Breast epithelium (tissue), 3 donors: ENCODE data around the gene TTC7B.

Experiments
- POLR2A ChIP-seq: fragments of 450-650 bp; IDR thresholded peaks from one replicate; pipeline ENCODE4 v1.6.1; 2016; ENCODE audit warnings: antibody characterized with exemption, mild to moderate bottlenecking, moderate library complexity
- POLR2AphosphoS5 ChIP-seq, 3 donors: sonication (generic); formaldehyde crosslinking; IDR thresholded peaks; one replicate each; pipeline ENCODE4 v1.6.1; 2017; ENCODE audit warnings: antibody characterized with exemption in 3 of 3
- TF ChIP-seq, protein P1 (sequence below), 3 donors: fragments of 450-650 bp; IDR thresholded peaks; one replicate each; pipeline ENCODE4 v1.5.1; 2016 to 2017; ENCODE audit warnings: antibody characterized with exemption in 3 of 3, mild to moderate bottlenecking in 3 of 3, moderate library complexity in 3 of 3

DNA sequence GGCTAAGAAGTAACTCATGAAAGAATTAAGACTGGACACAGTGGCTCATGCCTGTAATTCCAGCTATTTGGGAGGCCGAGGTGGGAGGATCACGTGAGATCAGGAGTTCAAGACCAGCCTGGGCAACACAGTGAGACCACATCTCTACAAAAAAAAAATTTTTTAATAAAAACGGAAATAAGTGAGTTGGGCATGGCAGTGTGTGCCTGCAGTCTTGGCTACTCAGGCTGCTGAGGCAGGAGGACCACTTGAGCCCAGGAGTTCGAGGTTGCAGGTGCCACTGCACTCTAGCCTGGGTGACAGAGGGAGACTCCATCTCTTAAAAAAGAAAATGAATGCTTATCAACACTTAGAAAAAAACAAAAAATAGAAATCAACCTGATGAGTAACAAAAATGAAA lies 301.7 kb downstream of the TTC7B start:
- TF ChIP-seq, protein P1, sequence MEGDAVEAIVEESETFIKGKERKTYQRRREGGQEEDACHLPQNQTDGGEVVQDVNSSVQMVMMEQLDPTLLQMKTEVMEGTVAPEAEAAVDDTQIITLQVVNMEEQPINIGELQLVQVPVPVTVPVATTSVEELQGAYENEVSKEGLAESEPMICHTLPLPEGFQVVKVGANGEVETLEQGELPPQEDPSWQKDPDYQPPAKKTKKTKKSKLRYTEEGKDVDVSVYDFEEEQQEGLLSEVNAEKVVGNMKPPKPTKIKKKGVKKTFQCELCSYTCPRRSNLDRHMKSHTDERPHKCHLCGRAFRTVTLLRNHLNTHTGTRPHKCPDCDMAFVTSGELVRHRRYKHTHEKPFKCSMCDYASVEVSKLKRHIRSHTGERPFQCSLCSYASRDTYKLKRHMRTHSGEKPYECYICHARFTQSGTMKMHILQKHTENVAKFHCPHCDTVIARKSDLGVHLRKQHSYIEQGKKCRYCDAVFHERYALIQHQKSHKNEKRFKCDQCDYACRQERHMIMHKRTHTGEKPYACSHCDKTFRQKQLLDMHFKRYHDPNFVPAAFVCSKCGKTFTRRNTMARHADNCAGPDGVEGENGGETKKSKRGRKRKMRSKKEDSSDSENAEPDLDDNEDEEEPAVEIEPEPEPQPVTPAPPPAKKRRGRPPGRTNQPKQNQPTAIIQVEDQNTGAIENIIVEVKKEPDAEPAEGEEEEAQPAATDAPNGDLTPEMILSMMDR (IDR thresholded peaks at IDR 0.05) = no peak
- TF ChIP-seq POLR2A (no peak), POLR2AphosphoS5 (IDR thresholded peaks at IDR 0.05) (no peak)
